Measurements from ENCODE around the gene NDUFAF5. TPM values are rescaled to one million over a fixed set of nuclear protein-coding genes. Genes with fewer than 3 reads are reported as not detected.

NDUFAF5 gene
- total and polyA plus RNA-seq, 2 of the 8 experiments (the other 6 are each of a cell fraction or from before 2014, with no cell fraction given) = 11.8 to 32.3 TPM

- WGBS, 2 experiments (ENCODE audit: extremely low coverage in 1 of 2, insufficient coverage in 1 of 2, insufficient read length in 1 of 2, insufficient replicate concordance in 2 of 2, low coverage in 1 of 2, low lambda C conversion rate in 2 of 2, missing lambda C conversion rate in 1 of 2) = 79% methylated on average over 4 of the region's 4 CpGs; no CpG with 5 or more reads in 1 of the 2 experiments
- FAIRE-seq (no peak), DNase-seq (ENCODE audit: low read depth in 1 of 2, low spot score in 2 of 2) (no peak)
- Histone ChIP-seq H2AK5ac (ENCODE audit: low read depth, low read length) (no peak overlapping the region), H3K23ac (ENCODE audit: insufficient read length) (no peak overlapping the region), H2BK15ac (ENCODE audit: low read length) (no peak overlapping the region), H3K4ac (replicated peaks; ENCODE audit: insufficient read length, low read depth, low read length) (no peak overlapping the region), H2AFZ (ENCODE audit: low read length) (no peak overlapping the region), H2BK5ac (ENCODE audit: low read depth, low read length) (no peak overlapping the region), H3K56ac (replicated peaks; ENCODE audit: insufficient read length, low read depth, low read length) (no peak overlapping the region), H3K27me3 (replicated peaks in 1 of 4; ENCODE audit: control insufficient read depth in 3 of 4, extremely low read depth in 1 of 4, insufficient read depth in 3 of 4, low read length in 3 of 4) (no peaks in the 10 kb centered on the region), H3K18ac (ENCODE audit: extremely low read depth, low read length) (no peak overlapping the region), H3K14ac (ENCODE audit: insufficient read length) (no peak overlapping the region), H3K4me1 (replicated peaks in 1 of 4; ENCODE audit: control insufficient read depth in 3 of 4, insufficient read depth in 4 of 4, low read length in 3 of 4) (peaks cover 6 to 13% (median 12%) of the 10 kb centered on the region in 4 experiments), H4K20me1 (replicated peaks in 1 of 2; ENCODE audit: control insufficient read depth in 1 of 2, insufficient read depth in 2 of 2, low read length in 2 of 2) (no peaks in the 10 kb centered on the region), H3K79me2 (ENCODE audit: control insufficient read depth in 1 of 2, insufficient read depth in 2 of 2, low read length in 2 of 2) (no peaks in the 10 kb centered on the region), H3K4me3 (ENCODE audit: extremely low read depth in 1 of 4, insufficient read depth in 2 of 4, low read depth in 3 of 4, low read length in 4 of 4) (no peak overlapping the region), H2BK20ac (ENCODE audit: low read length) (no peak overlapping the region), H3K79me1 (ENCODE audit: low read depth, low read length) (no peaks in the 10 kb centered on the region), H3K4me2 (ENCODE audit: insufficient read depth in 1 of 2, low read depth in 2 of 2, low read length in 2 of 2) (no peak overlapping the region), H3K9ac (replicated peaks in 1 of 4; ENCODE audit: extremely low read depth in 1 of 4, low read depth in 3 of 4, low read length in 3 of 4) (no peak overlapping the region), H4K8ac (ENCODE audit: extremely low read depth, insufficient read depth, low read length) (no peak overlapping the region), H4K91ac (replicated peaks; ENCODE audit: insufficient read length, low read length) (no peak overlapping the region), H3K9me3 (ENCODE audit: insufficient read depth in 2 of 2, low read depth in 1 of 2, low read length in 1 of 2) (no peaks in the 10 kb centered on the region), H3K23me2 (ENCODE audit: low read depth, low read length) (peaks cover 2% of the 10 kb centered on the region; the same call in 1 of the 2 replicates), H3K36me3 (ENCODE audit: control insufficient read depth in 2 of 4, insufficient read depth in 4 of 4, low read length in 3 of 4) (no peaks in the 10 kb centered on the region), H3K27ac (ENCODE audit: low read depth, low read length) (no peak overlapping the region), H2BK120ac (replicated peaks; ENCODE audit: low read depth, low read length) (no peak overlapping the region), H2BK12ac (ENCODE audit: low read depth, low read length) (no peak overlapping the region), H4K5ac (ENCODE audit: insufficient read length, low read depth, low read length) (no peak overlapping the region)
- ChIA-PET POLR2A (ENCODE audit: partially characterized antibody) (no interaction called here), CTCF (ENCODE audit: partially characterized antibody) (interaction anchor here (0.6 to 2.1 kb wide), 6 partner anchors 13 to 260 kb away, joined by 3 to 8 read pairs (median 6); no protein-coding TSS in a partner anchor)
- TF ChIP-seq JUN (IDR thresholded peaks at IDR 0.05; ENCODE audit: low read depth, low read length) = no peak
- TF ChIP-seq CTCF (IDR thresholded peaks at IDR 0.05; ENCODE audit: control extremely low read depth in 1 of 3, insufficient read depth in 1 of 3, low read depth in 1 of 3, low read length in 3 of 3) = peak in 2 of 3 experiments; percentile 20 to 55; a peak in 3 of 4 replicates
- peak; percentile 10 to 34; a peak in 2 of 4 replicates for TF ChIP-seq RAD21 (IDR thresholded peaks at IDR 0.05 in 1 of 2, conservative IDR thresholded peaks at IDR 0.05 in 1 of 2; ENCODE audit: low read depth in 2 of 2, low read length in 2 of 2)
Measured at GRCh38 chr20:13870170-13870748, 85.4 kb downstream of the NDUFAF5 start.
